Activated CD4-positive, CD25-positive, alpha-beta regulatory T cell treated with anti-CD3 and anti-CD28 coated beads, Interleukin-2, amount 50 U/mL, for 16 hours (primary cell): ENCODE measurements around the gene SWT1.

ENCODE experiments used
- DNase-seq: peaks from one replicate; pipeline ENCODE4 v3.0.0-alpha.2; 2020; ENCODE audit warnings: low read depth, low spot score

The SWT1 gene

GRCh38 chr1:185288435-185288834 lies 131.5 kb downstream of the SWT1 start:
- no peak for DNase-seq

GRCh38 chr1:185289880-185290279 lies 132.9 kb downstream of the SWT1 start:
- no peak for DNase-seq

- DNase-seq, result no peak
These were observed 134.2 kb downstream of the SWT1 start for GRCh38 chr1:185291159-185291558.

GRCh38 chr1:185291652-185292051 lies 134.7 kb downstream of the SWT1 start:
- no peak for DNase-seq

GRCh38 chr1:185292237-185292636 lies 135.3 kb downstream of the SWT1 start:
- no peak for DNase-seq

- no peak for DNase-seq
These were observed 137.1 kb downstream of the SWT1 start for GRCh38 chr1:185293967-185294542.

GRCh38 chr1:185295091-185295490 lies 138.1 kb downstream of the SWT1 start:
- DNase-seq, result no peak

- DNase-seq, result no peak
These were observed 141.0 kb downstream of the SWT1 start for GRCh38 chr1:185297982-185298381.

GRCh38 chr1:185300152-185300551 lies 143.2 kb downstream of the SWT1 start:
- no peak for DNase-seq

- DNase-seq, result no peak
These were observed 148.5 kb downstream of the SWT1 start for GRCh38 chr1:185305419-185305818.

GRCh38 chr1:185308126-185308525 lies 151.2 kb downstream of the SWT1 start:
- DNase-seq, result no peak

- DNase-seq, result no peak
These were observed 152.6 kb downstream of the SWT1 start for GRCh38 chr1:185309566-185309965.

GRCh38 chr1:185311589-185312225 lies 154.7 kb downstream of the SWT1 start:
- no peak for DNase-seq

- DNase-seq, result no peak
These were observed 155.6 kb downstream of the SWT1 start for GRCh38 chr1:185312361-185313138.

GRCh38 chr1:185314411-185314810 lies 157.4 kb downstream of the SWT1 start:
- no peak for DNase-seq

GRCh38 chr1:185315445-185316071 lies 158.6 kb downstream of the SWT1 start:
- DNase-seq, result no peak

GRCh38 chr1:185316163-185317033 lies 159.4 kb downstream of the SWT1 start:
- DNase-seq, result peak; percentile 79

GRCh38 chr1:185317034-185317885 lies 160.3 kb downstream of the SWT1 start, which contains the start of gene IVNS1ABP:
IVNS1ABP (minus strand) TSS chr1:185317243; CDS start chr1:185309493, 7,750 bp downstream.
- DNase-seq, result peak; percentile 90

- peak; percentile 58 for DNase-seq
These were observed 160.9 kb downstream of the SWT1 start for GRCh38 chr1:185317886-185318310.

GRCh38 chr1:185318431-185319138 lies 161.6 kb downstream of the SWT1 start:
- DNase-seq, result no peak
